NCI-H1436 treated with DMSO at 0.1 percent for 48 hours (cell line): ENCODE results near the gene CMTM8.

Experiments
- DNase-seq: peaks from one replicate; lab custom pipeline; 2025; lab: John Stamatoyannopoulos, UW

Gene CMTM8

GRCh38 chr3:32278714-32279113 lies 40.2 kb downstream of the CMTM8 start:
- no peak for DNase-seq

- no peak for DNase-seq
These were observed 41.9 kb downstream of the CMTM8 start for GRCh38 chr3:32280262-32280910.

GRCh38 chr3:32281570-32282106 lies 43.2 kb downstream of the CMTM8 start:
- no peak for DNase-seq

GRCh38 chr3:32282578-32283154 lies 44.2 kb downstream of the CMTM8 start:
- no peak for DNase-seq

GRCh38 chr3:32283304-32283703 lies 44.8 kb downstream of the CMTM8 start:
- DNase-seq: no peak

- DNase-seq: no peak
These were observed 46.1 kb downstream of the CMTM8 start for GRCh38 chr3:32284443-32285212.

- DNase-seq: no peak
These were observed 47.4 kb downstream of the CMTM8 start for GRCh38 chr3:32285891-32286290.

- no peak for DNase-seq
These were observed 50.3 kb downstream of the CMTM8 start for GRCh38 chr3:32288819-32289218.

- DNase-seq: no peak
These were observed 52.1 kb downstream of the CMTM8 start for GRCh38 chr3:32290619-32291018.

GRCh38 chr3:32292085-32292796 lies 53.8 kb downstream of the CMTM8 start:
- DNase-seq: no peak

GRCh38 chr3:32293903-32294302 lies 55.4 kb downstream of the CMTM8 start:
- DNase-seq: no peak

GRCh38 chr3:32296251-32297204 lies 58.0 kb downstream of the CMTM8 start:
- no peak for DNase-seq

GRCh38 chr3:32297366-32297765 lies 58.9 kb downstream of the CMTM8 start:
- no peak for DNase-seq

GRCh38 chr3:32301426-32301825 lies 62.9 kb downstream of the CMTM8 start:
- no peak for DNase-seq

GRCh38 chr3:32302601-32303398 lies 64.3 kb downstream of the CMTM8 start:
- DNase-seq: no peak

- DNase-seq: no peak
These were observed 64.9 kb downstream of the CMTM8 start for GRCh38 chr3:32303399-32303747.

GRCh38 chr3:32303977-32304881 lies 65.7 kb downstream of the CMTM8 start:
- DNase-seq: no peak

- no peak for DNase-seq
These were observed 66.9 kb downstream of the CMTM8 start for GRCh38 chr3:32305361-32305876.

GRCh38 chr3:32306072-32306471 lies 67.6 kb downstream of the CMTM8 start:
- DNase-seq: no peak
